H9 (cell line): Measurements from ENCODE around the gene CFAP65. TPM values are rescaled to one million over a fixed set of nuclear protein-coding genes. Genes with fewer than 3 reads are reported as not detected.

ENCODE experiments used
- DNase-seq: peaks from one replicate; pipeline ENCODE4 v3.0.0-alpha.2; 2017
- H2AFZ ChIP-seq: one replicate; pipeline ENCODE4 v1.6.1; 2013; ENCODE audit warnings: mild to moderate bottlenecking, low read length, control low read depth, moderate library complexity
- H2AK5ac ChIP-seq: 2 replicates; pipeline ENCODE4 v1.6.1; 2013; ENCODE audit warnings: low read length, control low read depth, mixed read lengths; ENCODE audit not compliant: insufficient read length
- H2BK120ac ChIP-seq: one replicate; pipeline ENCODE4 v1.6.1; 2013; ENCODE audit warnings: low read depth, mild to moderate bottlenecking, low read length, control low read depth, inconsistent platforms; ENCODE audit not compliant: poor library complexity, severe bottlenecking
- H2BK12ac ChIP-seq: 2 replicates; pipeline ENCODE4 v1.6.1; 2013; ENCODE audit warnings: low read length, control low read depth, mixed read lengths, low read depth; ENCODE audit not compliant: insufficient read length
- H2BK15ac ChIP-seq: 2 replicates; pipeline ENCODE4 v1.6.1; 2013; ENCODE audit warnings: low read depth, low read length, control low read depth
- H2BK20ac ChIP-seq: one replicate; pipeline ENCODE4 v1.6.1; 2013; ENCODE audit warnings: low read depth, mild to moderate bottlenecking, low read length, control low read depth, inconsistent platforms; ENCODE audit not compliant: poor library complexity, severe bottlenecking
- H2BK5ac ChIP-seq: 2 replicates; pipeline ENCODE4 v1.6.1; 2013; ENCODE audit warnings: low read length, control low read depth, mixed read lengths; ENCODE audit not compliant: insufficient read length
- H3K14ac ChIP-seq: 2 replicates; pipeline ENCODE4 v1.6.1; 2013; ENCODE audit warnings: low read length, control low read depth; ENCODE audit not compliant: insufficient read depth
- H3K18ac ChIP-seq: 2 replicates; pipeline ENCODE4 v1.6.1; 2013; ENCODE audit warnings: low read depth, mild to moderate bottlenecking, mixed read lengths, low read length, control low read depth; ENCODE audit not compliant: insufficient read length
- H3K23ac ChIP-seq: 2 replicates; pipeline ENCODE4 v1.6.1; 2013; ENCODE audit warnings: low read length, control low read depth, mixed read lengths, low read depth; ENCODE audit not compliant: insufficient read length
- H3K23me2 ChIP-seq: 2 replicates; pipeline ENCODE4 v1.6.1; 2013; ENCODE audit warnings: low read depth, mild to moderate bottlenecking, mixed read lengths, low read length, control low read depth; ENCODE audit not compliant: insufficient read length, poor library complexity, severe bottlenecking
- H3K27ac ChIP-seq: 2 replicates; pipeline ENCODE4 v1.5.1; 2013; ENCODE audit warnings: low read length, control low read depth, mixed read lengths, low read depth; ENCODE audit not compliant: insufficient read length
- H3K27me3 ChIP-seq: 2 replicates; pipeline ENCODE4 v1.6.1; 2013; ENCODE audit warnings: low read length, control low read depth, inconsistent platforms; ENCODE audit not compliant: insufficient read depth
- H3K4ac ChIP-seq: 2 replicates; pipeline ENCODE4 v1.6.1; 2013; ENCODE audit warnings: low read depth, mild to moderate bottlenecking, control low read depth, inconsistent platforms, low read length, moderate library complexity
- H3K4me1 ChIP-seq: 2 replicates; pipeline ENCODE4 v1.6.1; 2013; ENCODE audit warnings: low read length, control low read depth, inconsistent platforms; ENCODE audit not compliant: insufficient read depth
- H3K4me2 ChIP-seq: 2 replicates; pipeline ENCODE4 v1.6.1; 2013; ENCODE audit warnings: low read length, control low read depth, mixed read lengths; ENCODE audit not compliant: insufficient read length, insufficient read depth
- H3K56ac ChIP-seq: 2 replicates; pipeline ENCODE4 v1.6.1; 2013; ENCODE audit warnings: low read depth, mild to moderate bottlenecking, mixed read lengths, low read length, control low read depth; ENCODE audit not compliant: insufficient read length
- H3K79me1 ChIP-seq: 2 replicates; pipeline ENCODE4 v1.6.1; 2013; ENCODE audit warnings: low read depth, mild to moderate bottlenecking, moderate library complexity, low read length, control low read depth, inconsistent platforms; ENCODE audit not compliant: insufficient read depth, poor library complexity, severe bottlenecking
- H3K79me2 ChIP-seq: 2 replicates; pipeline ENCODE4 v1.6.1; 2013; ENCODE audit warnings: low read length, control low read depth, inconsistent platforms; ENCODE audit not compliant: insufficient read depth
- H3K9ac ChIP-seq: 2 replicates; pipeline ENCODE4 v1.6.1; 2013; ENCODE audit warnings: low read length, control low read depth, mixed read lengths; ENCODE audit not compliant: insufficient read length; ENCODE audit errors: extremely low read depth
- H3K9me3 ChIP-seq: one replicate; pipeline ENCODE4 v1.6.1; 2013; ENCODE audit warnings: low read depth, low read length, inconsistent platforms; ENCODE audit not compliant: control insufficient read depth
- H3T11ph ChIP-seq: one replicate; pipeline ENCODE4 v1.6.1; 2013; ENCODE audit warnings: mild to moderate bottlenecking, low read length, control low read depth, inconsistent platforms
- H4K20me1 ChIP-seq: one replicate; pipeline ENCODE4 v1.6.1; 2013; ENCODE audit not compliant: control insufficient read depth, insufficient read length, insufficient read depth
- H4K5ac ChIP-seq: 2 replicates; pipeline ENCODE4 v1.6.1; 2013; ENCODE audit warnings: low read depth, mild to moderate bottlenecking, mixed read lengths, low read length, control low read depth; ENCODE audit not compliant: insufficient read length
- H4K8ac ChIP-seq: replicated peaks from 2 replicates; pipeline ENCODE4 v1.6.1; 2013; ENCODE audit warnings: low read length, control low read depth, mixed read lengths, low read depth; ENCODE audit not compliant: insufficient read length
- H4K91ac ChIP-seq: 2 replicates; pipeline ENCODE4 v1.6.1; 2013; ENCODE audit warnings: low read depth, mild to moderate bottlenecking, moderate library complexity, mixed read lengths, low read length, control low read depth; ENCODE audit not compliant: insufficient read length
- H3K27ac Mint-ChIP-seq, 3 experiments: 2 replicates in 2 of 3; 3 replicates in 1 of 3; pipeline ENCODE4 v1.8.0; 2020 to 2021; ENCODE audit warnings: mixed read lengths in 3 of 3, mild to moderate bottlenecking in 1 of 3, moderate library complexity in 1 of 3
- H3K27me3 Mint-ChIP-seq: 2 replicates; pipeline ENCODE4 v1.8.0; 2021; ENCODE audit warnings: low read depth, mild to moderate bottlenecking, moderate library complexity, mixed read lengths
- H3K36me3 Mint-ChIP-seq, 3 experiments: 2 replicates in 2 of 3; 3 replicates in 1 of 3; pipeline ENCODE4 v1.8.0; 2020 to 2021; ENCODE audit warnings: low read depth in 3 of 3, mixed read lengths in 3 of 3; ENCODE audit not compliant: insufficient read depth in 1 of 3
- H3K4me1 Mint-ChIP-seq, 2 experiments: 2 replicates each; pipeline ENCODE4 v1.8.0; 2020; ENCODE audit warnings: mixed read lengths in 2 of 2
- H3K4me3 Mint-ChIP-seq, 2 experiments: 2 replicates in 1 of 2; 3 replicates in 1 of 2; pipeline ENCODE4 v1.8.0; 2020 to 2021; ENCODE audit warnings: mild to moderate bottlenecking in 2 of 2, mixed read lengths in 2 of 2, moderate library complexity in 1 of 2
- H3K9me3 Mint-ChIP-seq, 2 experiments: 2 replicates in 1 of 2; 3 replicates in 1 of 2; pipeline ENCODE4 v1.8.0; 2020; ENCODE audit warnings: mild to moderate bottlenecking in 2 of 2, mixed read lengths in 2 of 2, moderate library complexity in 1 of 2
- CTCF ChIP-seq: fragments of 200-600 bp; sonication (generic); conservative IDR thresholded peaks from 3 replicates; pipeline ENCODE4 v1.8.0; 2021; ENCODE audit warnings: antibody characterized with exemption, mild to moderate bottlenecking
- WGBS: extraction: QIAGEN DNeasy Blood & Tissue Kit; methylation state at CpG from one replicate; pipeline ENCODE4 v1.1.7; 2013; ENCODE audit warnings: missing lambda C conversion rate, low lambda C conversion rate, mixed read lengths; ENCODE audit not compliant: insufficient read length; ENCODE audit errors: extremely low coverage; 5-methylcytosine and 5-hydroxymethylcytosine counted together
- total RNA-seq: library from RNA; stranded (reverse); gene quantifications from 2 replicates; pipeline ENCODE4 v1.2.1, GENCODE V29; 2021

CFAP65 gene
- total RNA-seq, 1 experiment from 2014 or later: 0.20 TPM

GRCh38 chr2:219045937-219046550 is 4.7 kb upstream of the CFAP65 start:
- H3K14ac ChIP-seq: no peak overlapping the region
- H2BK120ac ChIP-seq: no peak overlapping the region
- no peak overlapping the region for H3K27ac Mint-ChIP-seq
- no peak overlapping the region for H3K4me2 ChIP-seq
- no CpG with 5 or more reads among the region's 6 CpGs for WGBS
- no peak overlapping the region for H3T11ph ChIP-seq
- peaks cover 3% of the 10 kb centered on the region; the same call in 1 of the 2 replicates for H3K4me1 ChIP-seq
- H3K4me3 Mint-ChIP-seq: no peak overlapping the region
- no peaks in the 10 kb centered on the region for H3K79me1 ChIP-seq
- no peak overlapping the region for H3K27ac ChIP-seq
- no peak overlapping the region for H2AK5ac ChIP-seq
- no peak for TF ChIP-seq CTCF
- no peaks in the 10 kb centered on the region for H3K36me3 Mint-ChIP-seq
- H3K27me3 Mint-ChIP-seq: peaks cover 78% of the 10 kb centered on the region
- no peaks in the 10 kb centered on the region for H4K20me1 ChIP-seq
- H3K9ac ChIP-seq: no peak overlapping the region
- H2BK12ac ChIP-seq: no peak overlapping the region
- no peak overlapping the region for H2AFZ ChIP-seq
- H3K56ac ChIP-seq: no peak overlapping the region
- H3K23ac ChIP-seq: no peak overlapping the region
- H4K8ac ChIP-seq: no peak overlapping the region
- H2BK15ac ChIP-seq: no peak overlapping the region
- peaks cover 13 to 16% of the 10 kb centered on the region in 2 experiments for H3K4me1 Mint-ChIP-seq
- H2BK5ac ChIP-seq: no peak overlapping the region
- no peaks in the 10 kb centered on the region for H3K9me3 ChIP-seq
- no peak overlapping the region for H3K4ac ChIP-seq
- peak; percentile 63 for DNase-seq
- H3K27me3 ChIP-seq: no peaks in the 10 kb centered on the region; the same call in 1 of the 2 replicates
- no peaks in the 10 kb centered on the region for H3K9me3 Mint-ChIP-seq
- H3K79me2 ChIP-seq: no peaks in the 10 kb centered on the region
- no peak overlapping the region for H4K91ac ChIP-seq
- peaks cover 3% of the 10 kb centered on the region for H3K23me2 ChIP-seq
- no peak overlapping the region for H3K18ac ChIP-seq
- H4K5ac ChIP-seq: no peak overlapping the region
- H2BK20ac ChIP-seq: no peak overlapping the region
